HG03175 (cell line): ENCODE measurements around the gene APOBEC2.
A peak's percentile ranks its signal among the peaks of the same experiment; 100 is the strongest.

Experiments used
- ATAC-seq: cut with Tn5 transposase; IDR thresholded peaks from one replicate; pipeline ENCODE4 v1.9.1; 2021; ENCODE audit warnings: mild to moderate bottlenecking, moderate library complexity; ENCODE audit not compliant: unreplicated experiment

The APOBEC2 gene

GRCh38 chr6:41058783-41059181, 5.8 kb downstream of the APOBEC2 start:
- no peak for ATAC-seq

GRCh38 chr6:41059556-41059955, 6.6 kb downstream of the APOBEC2 start:
- ATAC-seq, result no peak

GRCh38 chr6:41061196-41061726, 8.3 kb downstream of the APOBEC2 start:
- no peak for ATAC-seq

GRCh38 chr6:41062056-41062455, 9.1 kb downstream of the APOBEC2 start:
- ATAC-seq, result no peak

GRCh38 chr6:41063884-41064285, 10.9 kb downstream of the APOBEC2 start:
- no peak for ATAC-seq

- ATAC-seq, result no peak
Observed at GRCh38 chr6:41064841-41065240, 11.8 kb downstream of the APOBEC2 start.

- ATAC-seq, result no peak
Observed at GRCh38 chr6:41065550-41066026, 12.6 kb downstream of the APOBEC2 start.

- no peak for ATAC-seq
Observed at GRCh38 chr6:41066867-41067304, 13.9 kb downstream of the APOBEC2 start.

GRCh38 chr6:41071501-41071922, 18.5 kb downstream of the APOBEC2 start:
- no peak for ATAC-seq

GRCh38 chr6:41071923-41072835, 19.2 kb downstream of the APOBEC2 start, which contains the start of gene OARD1:
Gene OARD1, minus strand, starts transcription at chr6:41072356. Its CDS starts 722 bp downstream, at chr6:41071634.
- peak; percentile 65 for ATAC-seq

GRCh38 chr6:41072836-41073202, 19.8 kb downstream of the APOBEC2 start, which contains the start of gene NFYA:
Gene NFYA, plus strand, starts transcription at chr6:41072974. Its CDS starts 6,116 bp downstream, at chr6:41079090.
- ATAC-seq, result peak; percentile 69

GRCh38 chr6:41073203-41073967, 20.4 kb downstream of the APOBEC2 start:
- peak; percentile 32 for ATAC-seq

GRCh38 chr6:41073968-41074691, 21.1 kb downstream of the APOBEC2 start:
- ATAC-seq, result no peak

GRCh38 chr6:41074692-41075436, 21.9 kb downstream of the APOBEC2 start:
- ATAC-seq, result no peak

- ATAC-seq, result no peak
Observed at GRCh38 chr6:41075651-41076626, 22.9 kb downstream of the APOBEC2 start.

- no peak for ATAC-seq
Observed at GRCh38 chr6:41077536-41077935, 24.5 kb downstream of the APOBEC2 start.

GRCh38 chr6:41078101-41078500, 25.1 kb downstream of the APOBEC2 start:
- ATAC-seq, result no peak

- ATAC-seq, result no peak
Observed at GRCh38 chr6:41079080-41079479, 26.1 kb downstream of the APOBEC2 start.

- no peak for ATAC-seq
Observed at GRCh38 chr6:41080621-41081020, 27.6 kb downstream of the APOBEC2 start.
